COLO668 (cell line): ENCODE data around the gene RAB44.
"Not testable (repeated sequence)": the region's sequence is repeated elsewhere in the genome, so short reads cannot be mapped to it uniquely, and the experiment has no call there.

Experiments
- DNase-seq: peaks from one replicate; lab custom pipeline; 2025; ENCODE audit not compliant: unreplicated experiment; lab: John Stamatoyannopoulos, UW

The RAB44 gene

GRCh38 chr6:36697481-36697903 lies at the start of gene RAB44:
Gene RAB44, plus strand, starts transcription at chr6:36697826. Its CDS starts 6,410 bp downstream, at chr6:36704236.
- DNase-seq, result no peak

- no peak for DNase-seq
Observed at GRCh38 chr6:36649086-36649485, 48.5 kb upstream of the RAB44 start.

- no peak for DNase-seq
Observed at GRCh38 chr6:36649701-36650484, 47.7 kb upstream of the RAB44 start.

GRCh38 chr6:36650848-36651478 lies 46.7 kb upstream of the RAB44 start:
- DNase-seq, result no peak

GRCh38 chr6:36651659-36652379 lies 45.8 kb upstream of the RAB44 start:
- DNase-seq, result no peak

- not testable (repeated sequence) for DNase-seq
Observed at GRCh38 chr6:36654469-36654868, 43.2 kb upstream of the RAB44 start.

GRCh38 chr6:36655085-36655724 lies 42.4 kb upstream of the RAB44 start:
- no peak for DNase-seq

GRCh38 chr6:36656441-36656840 lies 41.2 kb upstream of the RAB44 start:
- no peak for DNase-seq

- DNase-seq, result no peak
Observed at GRCh38 chr6:36657271-36657670, 40.4 kb upstream of the RAB44 start.

- no peak for DNase-seq
Observed at GRCh38 chr6:36657942-36658544, 39.6 kb upstream of the RAB44 start.

- DNase-seq, result no peak
Observed at GRCh38 chr6:36659271-36659670, 38.4 kb upstream of the RAB44 start.

GRCh38 chr6:36660771-36661471 lies 36.7 kb upstream of the RAB44 start:
- DNase-seq, result no peak

- DNase-seq, result no peak
Observed at GRCh38 chr6:36662380-36662779, 35.2 kb upstream of the RAB44 start.

- DNase-seq, result no peak
Observed at GRCh38 chr6:36662827-36663256, 34.8 kb upstream of the RAB44 start.

GRCh38 chr6:36663504-36664446 lies 33.9 kb upstream of the RAB44 start:
- no peak for DNase-seq

GRCh38 chr6:36665180-36665579 lies 32.4 kb upstream of the RAB44 start:
- DNase-seq, result no peak

GRCh38 chr6:36666287-36666686 lies 31.3 kb upstream of the RAB44 start:
- DNase-seq, result no peak

- peak; percentile 71 for DNase-seq
Observed at GRCh38 chr6:36666826-36667591, 30.6 kb upstream of the RAB44 start.
